Activated T-helper 1 cell treated with anti-CD3 and anti-CD28 coated beads, Interleukin-12 subunit alpha, Interleukin-12 subunit beta, Interleukin-2, Interleukin-4 antibody, amounts not matched to agents 30 ng/mL and 10 ng/mL and 1 ng/mL, durations not matched to agents 14 hours and 24 hours and 36 hours (primary cell): ENCODE measurements around the gene ABL1. TPM values are rescaled to one million over a fixed set of nuclear protein-coding genes. Genes with fewer than 3 reads are reported as not detected.

Experiments used
- DNase-seq: peaks from one replicate; pipeline ENCODE4 v3.0.0; 2021; ENCODE audit warnings: low spot score
- H3K27ac Mint-ChIP-seq: one replicate; pipeline ENCODE4 v1.8.0; 2021; ENCODE audit warnings: mild to moderate bottlenecking, mixed read lengths
- H3K27me3 Mint-ChIP-seq: one replicate; pipeline ENCODE4 v1.8.0; 2022; ENCODE audit warnings: mild to moderate bottlenecking, moderate library complexity, mixed read lengths; ENCODE audit not compliant: insufficient read depth
- H3K36me3 Mint-ChIP-seq: one replicate; pipeline ENCODE4 v1.8.0; 2021; ENCODE audit warnings: low read depth, mixed read lengths
- H3K4me1 Mint-ChIP-seq: one replicate; pipeline ENCODE4 v1.8.0; 2021; ENCODE audit warnings: low read depth, mixed read lengths
- H3K4me3 Mint-ChIP-seq: one replicate; pipeline ENCODE4 v1.8.0; 2021; ENCODE audit warnings: mild to moderate bottlenecking, moderate library complexity, mixed read lengths
- H3K9me3 Mint-ChIP-seq: one replicate; pipeline ENCODE4 v1.8.0; 2021; ENCODE audit warnings: mixed read lengths
- intact Hi-C: fragments of 100-400 bp; cut with micrococcal nuclease; formaldehyde crosslinking; loops from one replicate; pipeline ENCODE4 v1.15.1; 2024
- total RNA-seq: library from RNA; stranded (reverse); gene quantifications from 2 replicates; pipeline ENCODE4 v1.2.3, GENCODE V29; 2022

ABL1 gene
- total RNA-seq, 1 donor from 2014 or later = 34.2 TPM

DNA sequence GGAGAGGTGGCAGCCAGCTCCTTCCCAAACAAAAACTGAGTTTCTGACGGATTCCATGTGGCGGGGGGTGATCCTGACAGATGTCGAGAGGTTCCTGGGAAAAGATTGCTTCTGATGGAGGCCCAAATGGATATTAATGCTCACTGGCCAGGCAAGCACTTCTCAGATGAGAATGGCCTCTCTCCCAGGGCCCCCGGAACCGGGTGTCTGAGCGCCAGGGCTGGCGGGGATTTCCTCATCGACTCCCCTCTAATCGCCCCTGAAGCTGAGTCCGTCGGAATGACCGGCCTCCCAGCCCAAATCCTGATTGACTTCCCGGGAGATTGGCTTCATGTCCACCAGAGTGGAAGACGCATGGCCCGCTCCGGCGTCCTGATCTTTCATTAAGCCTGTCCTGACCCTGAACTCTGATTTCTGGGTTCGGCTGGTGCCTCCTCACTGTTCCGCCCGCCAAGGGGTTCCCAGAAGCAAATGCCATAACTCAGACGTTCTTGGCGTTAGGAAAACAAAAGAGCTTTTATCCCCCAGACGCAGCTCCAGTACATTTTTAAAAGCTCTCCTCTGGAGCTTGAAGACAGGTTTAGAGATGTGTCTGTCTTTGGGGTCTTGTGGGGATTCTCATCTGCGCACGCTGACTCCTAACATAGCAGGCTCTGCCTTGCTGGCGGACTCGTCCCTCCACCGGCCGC, 86.4 kb downstream of the ABL1 start:
- Mint-ChIP-seq H3K4me3 (no peak overlapping the region), H3K9me3 (no peaks in the 10 kb centered on the region), H3K36me3 (no peaks in the 10 kb centered on the region), H3K4me1 (no peaks in the 10 kb centered on the region), H3K27me3 (peaks cover 2% of the 10 kb centered on the region), H3K27ac (no peak overlapping the region)
- intact Hi-C loops = no loop called here
- DNase-seq = no peak

DNA sequence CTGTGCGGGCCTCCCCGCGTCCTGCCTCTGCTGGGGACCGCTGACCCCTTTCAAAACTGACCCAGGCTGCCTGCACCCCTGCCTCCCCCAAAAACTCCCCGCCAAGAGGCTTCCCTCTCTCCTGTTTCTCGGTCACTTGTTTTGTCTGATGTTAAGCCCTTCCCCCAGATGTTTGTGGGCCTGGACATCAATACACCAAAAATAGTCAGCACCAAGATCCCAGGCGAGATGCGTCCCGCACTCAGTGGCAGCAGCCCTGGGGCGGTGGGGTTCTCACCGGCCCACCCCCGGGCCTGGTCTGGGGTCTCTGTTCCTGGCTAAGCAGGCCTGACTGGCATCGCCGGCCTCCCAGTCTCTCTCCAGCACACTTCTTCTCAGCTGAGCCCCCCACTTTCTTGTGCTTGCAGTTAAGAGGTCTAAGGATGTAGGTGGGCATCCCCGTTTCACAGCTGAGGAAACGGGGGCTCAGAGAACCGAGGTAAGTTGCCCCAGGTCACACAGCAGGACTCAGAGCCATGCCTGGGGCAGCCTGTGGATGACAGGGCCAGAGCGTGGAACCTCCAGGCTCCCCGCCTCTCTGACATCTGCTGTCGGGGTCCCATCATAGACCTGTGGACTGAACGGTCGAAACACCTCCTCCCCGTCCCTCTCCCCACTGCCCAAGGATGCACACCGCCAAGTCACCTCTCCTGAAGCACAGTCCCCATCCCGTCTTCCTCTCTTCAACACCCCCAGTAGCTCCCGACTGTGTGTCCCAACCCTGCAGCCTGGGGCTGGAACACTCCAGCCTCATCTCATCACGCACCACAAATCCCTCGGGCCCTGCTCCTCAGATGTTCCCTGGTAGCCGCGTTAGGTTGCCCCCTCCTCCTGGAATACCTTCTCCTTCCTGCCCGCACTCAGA, 87.2 kb downstream of the ABL1 start:
- DNase-seq = no peak
- Mint-ChIP-seq H3K27me3 (peaks cover 2% of the 10 kb centered on the region), H3K36me3 (no peaks in the 10 kb centered on the region), H3K27ac (no peak overlapping the region), H3K4me3 (no peak overlapping the region), H3K9me3 (no peaks in the 10 kb centered on the region), H3K4me1 (no peaks in the 10 kb centered on the region)
- intact Hi-C loops = no loop called here

DNA sequence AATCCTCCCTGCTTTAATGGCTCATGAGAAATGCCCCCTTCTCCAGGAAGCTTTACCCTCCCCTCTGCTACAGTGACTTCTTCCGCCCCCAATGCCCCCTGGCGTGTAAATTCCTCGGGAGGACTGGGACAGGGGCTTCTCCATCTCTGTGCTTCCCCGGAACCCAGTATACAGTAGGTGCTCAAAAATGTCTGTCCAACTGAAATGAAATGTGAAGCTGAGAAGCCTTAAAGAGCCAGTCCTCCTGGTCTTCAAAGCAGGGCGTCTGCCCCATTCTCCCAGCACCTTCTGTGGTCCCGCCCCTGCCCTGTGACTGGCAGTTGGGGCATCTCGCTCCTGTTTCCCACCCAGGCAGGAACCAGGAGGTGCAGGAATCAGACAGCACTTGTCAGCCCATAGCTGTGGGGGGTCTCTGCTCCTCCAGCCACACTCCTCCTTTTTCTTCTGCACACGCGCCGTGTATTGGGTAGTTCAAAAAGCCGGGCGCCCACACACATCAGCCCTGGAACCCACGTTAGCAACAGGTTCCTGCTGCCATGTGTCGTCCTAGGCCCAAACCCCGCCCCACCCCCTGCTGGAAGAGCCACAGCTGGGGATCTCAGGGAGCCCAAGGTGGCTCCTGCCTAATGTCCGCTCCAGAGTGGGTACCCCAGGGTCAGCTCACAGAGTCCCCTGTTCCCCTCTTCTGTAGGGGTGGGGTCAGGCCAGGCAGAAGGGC, 88.0 kb downstream of the ABL1 start:
- Mint-ChIP-seq H3K9me3 (no peaks in the 10 kb centered on the region), H3K36me3 (no peaks in the 10 kb centered on the region), H3K27me3 (peaks cover 2% of the 10 kb centered on the region), H3K4me3 (no peak overlapping the region), H3K4me1 (no peaks in the 10 kb centered on the region), H3K27ac (no peak overlapping the region)
- no peak for DNase-seq
- intact Hi-C loops = no loop called here

DNA sequence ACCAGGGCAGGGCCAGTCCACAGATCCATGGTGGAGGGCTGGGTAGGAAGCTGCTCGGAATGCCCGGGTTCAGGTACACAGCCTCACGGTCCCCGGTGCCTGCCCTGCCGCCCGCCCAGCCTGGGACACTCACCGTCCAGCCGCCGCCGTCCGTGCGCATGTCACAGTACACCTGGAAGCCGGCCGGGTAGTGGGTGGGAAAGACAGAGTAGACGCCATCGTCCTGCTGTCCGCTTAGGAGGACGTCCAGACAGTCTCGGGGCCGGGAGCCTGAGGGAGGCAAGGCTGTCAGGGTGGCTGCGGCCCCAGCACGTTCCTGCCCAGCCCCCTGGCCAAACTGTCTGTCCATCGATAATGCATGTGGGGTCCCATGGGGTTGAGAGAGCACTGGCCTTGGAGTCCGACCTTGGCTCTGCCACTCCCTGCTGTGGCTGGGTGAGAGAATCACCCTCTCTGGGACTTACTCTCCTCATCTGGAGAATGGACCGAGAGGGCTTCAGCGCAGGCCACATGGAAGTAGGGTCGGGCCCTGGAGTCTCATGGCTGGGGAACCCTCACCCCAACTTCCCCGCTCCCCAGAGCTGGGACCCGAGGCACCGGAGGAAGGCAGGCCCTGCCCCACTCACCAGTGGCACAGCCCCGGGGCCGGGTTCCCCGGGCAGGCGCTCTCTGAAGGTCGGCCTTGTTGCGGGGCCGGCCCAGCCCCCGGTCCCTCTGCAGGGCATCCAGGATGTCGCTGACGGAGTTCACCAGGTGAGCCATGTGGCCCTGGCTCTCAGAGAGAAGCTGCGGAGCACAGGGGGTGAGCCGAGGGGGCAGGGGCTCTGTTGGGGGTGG, 88.8 kb downstream of the ABL1 start:
- no peak overlapping the region for H3K27ac Mint-ChIP-seq
- no peaks in the 10 kb centered on the region for H3K36me3 Mint-ChIP-seq
- no peaks in the 10 kb centered on the region for H3K4me1 Mint-ChIP-seq
- intact Hi-C loops = no loop called here
- peaks cover 2% of the 10 kb centered on the region for H3K27me3 Mint-ChIP-seq
- H3K9me3 Mint-ChIP-seq = no peaks in the 10 kb centered on the region
- H3K4me3 Mint-ChIP-seq = no peak overlapping the region
- DNase-seq = no peak

DNA sequence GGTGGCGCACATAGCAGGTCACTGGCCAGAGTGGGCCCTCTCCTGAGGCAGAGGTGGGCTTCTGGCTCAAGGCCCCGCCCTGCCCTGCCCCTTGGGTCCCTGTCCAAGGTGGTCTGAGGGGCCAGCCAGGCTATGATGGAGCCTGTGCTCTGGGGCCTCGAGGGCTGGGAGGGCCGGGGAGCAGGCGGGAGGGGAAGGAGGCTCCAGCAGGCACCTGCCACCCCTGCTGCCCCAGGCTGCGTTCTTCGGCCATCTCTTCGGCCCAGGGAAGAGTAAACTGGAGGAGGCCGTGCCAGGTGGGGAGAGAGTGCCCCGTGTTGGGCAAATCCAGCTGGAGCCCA, 89.4 kb downstream of the ABL1 start:
- DNase-seq = no peak
- Mint-ChIP-seq H3K4me3 (no peak overlapping the region), H3K4me1 (no peaks in the 10 kb centered on the region), H3K36me3 (no peaks in the 10 kb centered on the region), H3K9me3 (no peaks in the 10 kb centered on the region), H3K27me3 (peaks cover 2% of the 10 kb centered on the region), H3K27ac (no peak overlapping the region)
- intact Hi-C loops = no loop called here

DNA sequence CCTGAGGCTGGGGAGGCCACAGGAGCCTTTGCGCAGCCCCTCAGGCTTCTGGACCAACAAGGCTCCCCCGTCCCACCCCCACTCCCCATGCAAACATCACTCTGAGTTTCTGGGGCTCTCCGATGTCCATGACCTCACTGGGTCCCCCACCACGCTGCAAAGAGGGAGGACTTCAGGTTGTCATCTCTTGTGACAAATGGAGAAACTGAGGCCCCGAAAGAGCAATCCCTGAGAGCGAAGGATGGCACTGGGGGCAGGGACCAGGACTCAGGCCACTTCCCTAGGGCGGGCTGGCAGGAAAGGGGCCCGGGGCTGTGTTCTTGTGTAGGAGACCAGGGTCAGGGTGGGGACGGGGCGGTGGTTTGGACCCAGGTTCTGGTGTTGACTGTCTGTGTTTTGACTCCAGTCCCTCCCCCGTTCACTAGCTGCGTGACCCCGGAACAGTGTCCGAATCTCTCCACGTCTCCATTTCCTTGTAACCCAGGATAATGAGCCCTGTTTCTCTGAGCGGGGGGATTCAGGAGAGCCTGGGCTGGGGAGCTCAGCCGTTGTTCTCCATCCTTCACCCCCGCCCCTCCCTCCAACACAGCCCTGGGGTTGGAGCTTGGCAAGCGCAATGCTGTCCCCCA, 90.1 kb downstream of the ABL1 start:
- Mint-ChIP-seq H3K36me3 (no peaks in the 10 kb centered on the region), H3K27ac (no peak overlapping the region), H3K4me1 (no peaks in the 10 kb centered on the region), H3K27me3 (peaks cover 2% of the 10 kb centered on the region), H3K9me3 (no peaks in the 10 kb centered on the region), H3K4me3 (no peak overlapping the region)
- intact Hi-C loops = no loop called here
- no peak for DNase-seq

DNA sequence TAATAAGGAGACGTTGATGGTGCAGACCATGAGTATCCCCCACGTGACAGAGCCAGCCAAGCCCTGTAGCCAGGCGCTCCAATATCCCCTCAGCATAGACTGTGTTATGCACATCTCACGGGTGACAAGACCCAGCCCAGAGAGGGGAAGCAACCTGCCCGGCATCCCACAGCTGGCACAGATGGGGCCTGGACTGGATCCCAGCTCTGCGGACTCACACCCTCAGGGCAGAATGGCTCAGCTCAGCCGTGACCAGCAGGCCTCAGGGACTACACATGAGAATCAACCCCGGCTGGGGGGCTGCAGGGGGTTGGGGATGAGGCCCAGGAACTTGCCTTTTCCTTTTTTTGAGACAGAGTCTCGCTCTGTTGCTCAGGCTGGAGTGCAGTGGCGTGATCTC, 92.3 kb downstream of the ABL1 start:
- intact Hi-C loops = no loop called here
- Mint-ChIP-seq H3K9me3 (no peaks in the 10 kb centered on the region), H3K4me1 (no peaks in the 10 kb centered on the region), H3K27ac (no peak overlapping the region), H3K36me3 (no peaks in the 10 kb centered on the region), H3K27me3 (peaks cover 10% of the 10 kb centered on the region), H3K4me3 (no peak overlapping the region)
- no peak for DNase-seq

DNA sequence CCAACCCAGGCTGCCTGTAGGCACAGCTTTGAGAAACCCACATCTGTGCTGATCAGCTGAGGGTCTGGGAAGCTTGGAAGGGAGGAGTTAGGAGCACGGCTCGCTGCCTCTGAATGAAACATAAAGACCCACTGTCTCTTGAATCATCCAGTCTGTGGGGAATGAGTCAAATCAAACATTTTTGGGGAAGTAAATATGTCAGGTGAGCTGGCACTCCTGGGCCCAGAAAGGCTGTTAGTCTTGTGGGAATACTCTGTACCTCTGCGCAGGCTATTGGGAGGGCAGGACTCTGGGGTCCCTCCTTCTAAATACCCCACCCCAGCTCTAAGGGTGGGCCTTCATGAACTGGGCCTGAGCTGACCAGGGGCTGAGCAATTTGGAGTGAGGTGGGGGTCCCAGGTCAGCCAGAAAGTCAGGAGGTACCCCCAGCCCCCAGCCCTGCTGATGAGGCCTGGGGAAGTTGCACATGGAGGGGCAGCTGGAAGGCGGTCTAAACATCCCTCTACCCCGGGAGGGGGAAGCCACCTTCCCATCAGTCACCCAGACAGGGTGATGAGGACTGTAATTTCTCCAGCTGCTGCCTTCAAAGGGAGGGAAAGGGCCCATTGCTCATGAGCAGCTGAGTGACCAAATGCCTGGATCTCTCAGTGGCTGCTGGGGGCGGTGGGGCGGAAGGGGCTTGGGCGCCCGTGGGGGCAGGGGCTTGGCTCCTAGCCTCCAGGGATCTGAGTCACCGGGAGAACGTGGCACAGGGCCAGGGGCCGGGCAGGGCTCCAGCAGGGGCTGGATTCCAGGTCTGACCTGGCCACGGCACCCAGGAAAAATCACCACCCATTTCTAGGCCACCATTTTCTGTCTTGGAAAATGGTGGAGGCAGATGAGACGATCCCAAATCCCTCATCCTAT, 93.2 kb downstream of the ABL1 start:
- no peak overlapping the region for H3K4me3 Mint-ChIP-seq
- no peak overlapping the region for H3K27ac Mint-ChIP-seq
- no peaks in the 10 kb centered on the region for H3K4me1 Mint-ChIP-seq
- no peak for DNase-seq
- H3K27me3 Mint-ChIP-seq = peaks cover 18% of the 10 kb centered on the region
- no peaks in the 10 kb centered on the region for H3K9me3 Mint-ChIP-seq
- intact Hi-C loops = no loop called here
- H3K36me3 Mint-ChIP-seq = no peaks in the 10 kb centered on the region

DNA sequence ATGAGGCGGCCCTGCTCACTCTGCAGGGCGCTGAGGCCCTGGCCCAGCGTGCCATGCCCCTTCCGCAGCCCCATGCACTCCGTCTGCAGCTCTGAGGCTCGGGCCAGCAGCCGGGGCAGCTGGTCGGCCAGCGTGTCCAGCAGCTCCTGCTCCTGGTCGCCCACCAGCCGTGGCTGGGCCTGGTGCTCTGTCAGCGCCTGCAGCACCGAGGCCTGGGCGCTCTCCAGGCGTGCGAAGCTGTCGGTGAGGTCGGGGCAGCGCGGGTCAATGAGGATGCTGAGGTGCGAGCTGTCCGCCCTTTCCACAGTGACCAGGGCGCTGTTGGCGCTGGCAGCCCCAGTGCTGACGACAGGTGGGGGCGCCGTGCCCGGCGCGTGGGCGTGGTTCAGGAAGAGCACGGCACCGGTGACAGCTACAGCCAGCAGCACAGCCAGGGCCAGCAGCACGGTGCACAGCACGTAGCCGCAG, 94.6 kb downstream of the ABL1 start:
- peaks cover 20% of the 10 kb centered on the region for H3K27me3 Mint-ChIP-seq
- intact Hi-C loops = no loop called here
- no peaks in the 10 kb centered on the region for H3K36me3 Mint-ChIP-seq
- DNase-seq = no peak
- H3K9me3 Mint-ChIP-seq = no peaks in the 10 kb centered on the region
- H3K4me1 Mint-ChIP-seq = no peaks in the 10 kb centered on the region
- no peak overlapping the region for H3K4me3 Mint-ChIP-seq
- H3K27ac Mint-ChIP-seq = no peak overlapping the region

DNA sequence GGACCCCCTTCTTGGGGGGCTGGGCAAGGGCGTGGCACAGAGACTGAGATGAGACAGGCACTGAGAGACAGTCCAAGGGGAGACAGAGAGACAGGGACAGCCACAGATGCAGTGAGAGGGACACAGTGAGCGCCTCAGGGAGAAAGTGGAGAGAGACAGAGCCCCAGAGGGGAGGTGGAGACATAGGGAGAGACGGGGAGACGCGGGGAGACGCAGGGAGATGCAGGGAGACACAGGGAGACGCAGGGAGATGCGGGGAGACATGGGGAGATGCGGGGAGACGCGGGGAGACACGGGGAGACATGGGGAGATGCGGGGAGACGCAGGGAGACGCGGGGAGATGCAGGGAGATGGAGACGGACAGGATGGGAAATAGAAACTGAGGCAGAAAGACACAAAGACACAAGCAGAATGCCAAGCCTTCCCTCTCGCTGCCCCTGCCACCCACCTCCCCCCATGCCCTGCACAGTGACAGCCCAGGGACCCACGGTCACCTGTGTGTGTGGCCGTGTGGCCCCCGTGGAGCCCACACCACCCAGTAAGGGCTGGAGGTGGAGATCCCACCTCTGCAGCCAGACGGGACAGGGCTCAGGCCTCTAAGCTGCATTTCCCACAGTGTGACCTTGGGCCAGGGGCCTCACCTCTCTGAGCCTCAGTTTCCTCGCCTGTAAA, 95.2 kb downstream of the ABL1 start:
- H3K36me3 Mint-ChIP-seq = no peaks in the 10 kb centered on the region
- H3K4me1 Mint-ChIP-seq = no peaks in the 10 kb centered on the region
- DNase-seq = no peak
- H3K27ac Mint-ChIP-seq = no peak overlapping the region
- H3K27me3 Mint-ChIP-seq = peaks cover 24% of the 10 kb centered on the region
- H3K9me3 Mint-ChIP-seq = no peaks in the 10 kb centered on the region
- no peak overlapping the region for H3K4me3 Mint-ChIP-seq
- intact Hi-C loops = no loop called here

DNA sequence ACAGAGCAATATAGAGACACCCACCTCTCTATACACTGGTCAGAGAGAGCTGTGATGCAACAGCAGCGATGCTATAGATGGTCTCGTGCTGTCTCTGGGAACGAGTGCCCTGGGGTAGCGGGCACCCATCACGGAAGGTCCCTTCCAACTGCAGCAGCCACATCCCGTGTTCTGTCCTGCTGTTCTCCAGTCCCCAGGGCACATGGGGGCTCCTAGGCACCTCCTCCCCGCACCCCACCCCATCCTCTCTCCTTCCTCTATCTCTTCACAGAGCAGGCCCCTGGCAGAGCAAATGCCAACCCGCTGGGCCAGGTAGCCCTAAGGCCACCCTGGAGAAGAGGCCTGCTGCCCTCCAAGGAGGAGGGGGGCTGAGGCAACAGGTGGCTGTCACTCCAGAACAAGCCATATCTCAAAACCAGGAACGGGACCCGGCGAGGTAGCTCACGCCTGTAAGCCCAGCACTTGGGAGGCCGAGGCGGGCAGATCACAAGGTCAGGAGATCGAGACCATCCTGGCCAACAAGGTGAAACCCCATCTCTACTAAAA, 95.8 kb downstream of the ABL1 start:
- no peak overlapping the region for H3K4me3 Mint-ChIP-seq

More for the DNA sequence above, 95.8 kb downstream of the ABL1 start:
- Mint-ChIP-seq H3K9me3 (no peaks in the 10 kb centered on the region), H3K4me1 (no peaks in the 10 kb centered on the region), H3K27ac (no peak overlapping the region), H3K27me3 (peaks cover 22% of the 10 kb centered on the region), H3K36me3 (no peaks in the 10 kb centered on the region)
- no peak for DNase-seq
- intact Hi-C loops = no loop called here
